Measurements from ENCODE around the gene C3orf18. TPM values are rescaled to one million over a fixed set of nuclear protein-coding genes. Genes with fewer than 3 reads are reported as not detected.

Gene C3orf18
- total RNA-seq, 2 donors from 2014 or later: 7.5 to 11.0 TPM

DNA sequence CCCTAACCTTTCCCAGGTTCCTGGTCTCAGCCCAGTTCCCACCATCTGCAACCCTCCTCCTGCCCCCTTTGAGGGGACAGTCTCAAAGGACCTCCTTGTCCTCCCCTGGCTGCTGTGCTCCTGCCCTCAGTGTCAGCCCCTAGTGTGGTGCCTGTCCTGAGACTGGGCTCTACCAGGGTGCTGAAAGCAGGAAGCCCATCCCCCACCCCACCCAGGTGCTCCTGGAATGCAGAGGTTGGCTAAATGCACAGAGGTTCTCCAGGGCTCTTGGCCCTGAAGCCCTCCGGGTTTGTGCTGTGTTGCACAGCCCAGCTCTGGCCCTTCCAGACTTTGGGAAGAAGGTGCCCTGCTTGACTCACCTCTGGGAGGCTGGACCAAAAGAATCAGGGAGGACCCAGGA, 21.8 kb downstream of the C3orf18 start:
- Histone ChIP-seq H3K4me3 (no peak overlapping the region), H3K27me3 (replicated peaks; ENCODE audit: insufficient read depth) (no peaks in the 10 kb centered on the region), H3K9me3 (no peaks in the 10 kb centered on the region), H3K36me3 (no peaks in the 10 kb centered on the region), H3K27ac (no peak overlapping the region), H3K4me1 (replicated peaks) (no peaks in the 10 kb centered on the region)
- WGBS: 70% methylated on average over 1 of the region's 1 CpG
- TF ChIP-seq, protein P1, sequence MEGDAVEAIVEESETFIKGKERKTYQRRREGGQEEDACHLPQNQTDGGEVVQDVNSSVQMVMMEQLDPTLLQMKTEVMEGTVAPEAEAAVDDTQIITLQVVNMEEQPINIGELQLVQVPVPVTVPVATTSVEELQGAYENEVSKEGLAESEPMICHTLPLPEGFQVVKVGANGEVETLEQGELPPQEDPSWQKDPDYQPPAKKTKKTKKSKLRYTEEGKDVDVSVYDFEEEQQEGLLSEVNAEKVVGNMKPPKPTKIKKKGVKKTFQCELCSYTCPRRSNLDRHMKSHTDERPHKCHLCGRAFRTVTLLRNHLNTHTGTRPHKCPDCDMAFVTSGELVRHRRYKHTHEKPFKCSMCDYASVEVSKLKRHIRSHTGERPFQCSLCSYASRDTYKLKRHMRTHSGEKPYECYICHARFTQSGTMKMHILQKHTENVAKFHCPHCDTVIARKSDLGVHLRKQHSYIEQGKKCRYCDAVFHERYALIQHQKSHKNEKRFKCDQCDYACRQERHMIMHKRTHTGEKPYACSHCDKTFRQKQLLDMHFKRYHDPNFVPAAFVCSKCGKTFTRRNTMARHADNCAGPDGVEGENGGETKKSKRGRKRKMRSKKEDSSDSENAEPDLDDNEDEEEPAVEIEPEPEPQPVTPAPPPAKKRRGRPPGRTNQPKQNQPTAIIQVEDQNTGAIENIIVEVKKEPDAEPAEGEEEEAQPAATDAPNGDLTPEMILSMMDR (IDR thresholded peaks at IDR 0.05): no peak
- no peak for TF ChIP-seq POLR2AphosphoS5 (IDR thresholded peaks at IDR 0.05)
- intact Hi-C loops (cut with DNase I): no loop called here
- DNase-seq (ENCODE audit: low spot score): no peak

DNA sequence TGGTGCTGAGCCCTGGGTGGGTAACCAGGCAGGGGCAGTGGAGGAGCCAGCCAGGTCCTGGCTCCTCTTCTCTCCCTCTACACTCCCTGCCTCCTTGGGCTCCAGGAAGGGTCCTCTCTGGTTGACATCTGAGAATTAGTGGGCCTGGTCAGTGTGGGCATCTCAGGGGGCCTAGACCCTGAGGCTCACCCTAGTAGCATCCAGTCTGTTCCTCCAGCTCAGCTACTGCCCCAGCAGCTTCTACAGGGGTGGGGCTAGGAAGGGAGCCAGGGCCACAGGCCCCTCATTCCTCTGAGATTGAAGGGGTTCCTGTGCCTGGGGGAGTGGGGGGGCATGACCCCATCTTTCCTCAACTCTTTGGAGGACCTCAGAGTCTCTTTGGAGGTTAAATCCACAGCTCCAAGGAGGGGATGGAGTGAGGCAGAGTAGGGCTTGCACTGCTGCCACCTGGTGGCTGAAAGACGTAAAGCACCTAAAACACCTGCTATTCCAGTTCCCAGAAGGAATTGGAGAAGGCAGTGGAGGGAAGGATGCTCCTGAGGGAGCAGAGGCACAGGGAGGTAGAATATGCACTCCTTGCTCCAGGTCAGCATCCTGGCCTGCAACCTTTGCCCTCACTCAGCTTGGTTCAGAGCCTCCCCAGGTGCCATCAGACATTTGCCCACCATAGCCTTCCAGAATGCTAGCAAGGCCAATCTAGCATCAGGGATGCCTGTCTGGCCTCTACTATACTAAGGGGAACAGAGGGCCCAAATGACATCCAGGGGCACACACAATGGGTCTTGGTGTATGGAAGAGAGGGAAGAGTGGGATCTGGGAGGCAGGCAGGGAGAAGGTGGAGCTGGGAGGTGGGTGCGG, 25.1 kb downstream of the C3orf18 start:
- no peaks in the 10 kb centered on the region for H3K9me3 ChIP-seq
- no peaks in the 10 kb centered on the region for H3K27me3 ChIP-seq (replicated peaks; ENCODE audit: insufficient read depth)
- intact Hi-C loops (cut with DNase I): loop anchor here (2.0 to 5.0 kb wide), 2 partner anchors 110 to 196 kb away; no protein-coding TSS in a partner anchor
- H3K4me3 ChIP-seq: no peak overlapping the region
- DNase-seq (ENCODE audit: low spot score): peak; percentile 60
- no peak overlapping the region for H3K27ac ChIP-seq
- TF ChIP-seq POLR2A (IDR thresholded peaks at IDR 0.05) (no peak), POLR2AphosphoS5 (IDR thresholded peaks at IDR 0.05) (peak; percentile 42)
- TF ChIP-seq, protein P1 (IDR thresholded peaks at IDR 0.05): peak; percentile 81 to 96 (median 90)
- WGBS: 45% methylated on average over 2 of the region's 2 CpGs
- no peaks in the 10 kb centered on the region for H3K4me1 ChIP-seq (replicated peaks)
- no peaks in the 10 kb centered on the region for H3K36me3 ChIP-seq

DNA sequence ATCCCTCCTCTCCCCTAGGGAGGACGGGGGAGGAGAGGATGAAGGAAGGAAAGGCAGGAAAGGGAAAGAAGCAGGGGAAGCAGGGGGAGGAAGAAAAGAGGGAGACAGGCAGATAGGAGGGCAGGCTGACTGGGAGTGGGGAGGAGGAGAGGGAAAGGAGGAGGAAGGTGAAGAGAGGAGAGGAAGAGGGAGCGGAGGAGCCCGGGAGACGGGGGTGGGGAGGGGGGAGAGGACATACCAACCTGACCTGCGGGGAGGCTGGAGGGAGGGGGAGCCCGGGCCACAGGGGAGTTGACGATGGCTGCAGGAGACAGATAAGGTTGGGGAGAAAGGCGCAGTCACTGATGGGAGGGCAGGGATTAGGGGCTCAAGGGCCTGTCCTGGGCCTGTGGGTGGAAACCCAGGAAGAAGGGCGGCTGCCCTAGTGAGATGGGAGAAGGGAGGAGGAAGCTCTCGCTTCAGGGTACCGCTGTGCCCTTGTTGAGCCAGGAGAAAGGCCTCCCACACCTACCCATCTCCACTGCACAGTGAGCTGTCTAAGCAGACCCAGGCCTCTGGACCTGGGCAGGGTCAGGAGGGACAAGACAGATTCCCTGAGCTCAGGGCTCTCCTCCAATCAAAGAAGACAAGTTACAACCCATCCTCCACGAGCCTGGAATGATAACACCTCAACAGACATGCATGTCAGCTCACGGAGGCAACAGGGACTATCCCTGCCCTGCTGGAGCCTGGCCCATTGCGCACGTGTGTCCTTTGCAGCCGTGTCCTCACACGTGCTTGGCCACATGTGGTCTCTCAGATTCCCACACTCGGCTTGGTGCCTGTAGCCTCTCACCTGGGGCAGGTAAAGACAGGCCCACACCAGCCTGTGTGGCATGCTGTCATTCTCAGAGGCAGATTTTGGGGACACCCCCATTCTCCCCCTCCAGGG, 27.9 kb downstream of the C3orf18 start:
- Histone ChIP-seq H3K4me1 (replicated peaks) (no peaks in the 10 kb centered on the region), H3K36me3 (no peaks in the 10 kb centered on the region), H3K9me3 (no peaks in the 10 kb centered on the region), H3K27me3 (replicated peaks; ENCODE audit: insufficient read depth) (no peaks in the 10 kb centered on the region), H3K4me3 (no peak overlapping the region), H3K27ac (no peak overlapping the region)
- peak; percentile 61 for TF ChIP-seq POLR2AphosphoS5 (IDR thresholded peaks at IDR 0.05)
- TF ChIP-seq POLR2A (IDR thresholded peaks at IDR 0.05): no peak
- 44% methylated on average over 18 of the region's 18 CpGs for WGBS
- intact Hi-C loops (cut with DNase I): loop anchor here (5.0 kb wide), 1 partner anchor 107 kb away; no protein-coding TSS in a partner anchor
- DNase-seq (ENCODE audit: low spot score): peak; percentile 67

DNA sequence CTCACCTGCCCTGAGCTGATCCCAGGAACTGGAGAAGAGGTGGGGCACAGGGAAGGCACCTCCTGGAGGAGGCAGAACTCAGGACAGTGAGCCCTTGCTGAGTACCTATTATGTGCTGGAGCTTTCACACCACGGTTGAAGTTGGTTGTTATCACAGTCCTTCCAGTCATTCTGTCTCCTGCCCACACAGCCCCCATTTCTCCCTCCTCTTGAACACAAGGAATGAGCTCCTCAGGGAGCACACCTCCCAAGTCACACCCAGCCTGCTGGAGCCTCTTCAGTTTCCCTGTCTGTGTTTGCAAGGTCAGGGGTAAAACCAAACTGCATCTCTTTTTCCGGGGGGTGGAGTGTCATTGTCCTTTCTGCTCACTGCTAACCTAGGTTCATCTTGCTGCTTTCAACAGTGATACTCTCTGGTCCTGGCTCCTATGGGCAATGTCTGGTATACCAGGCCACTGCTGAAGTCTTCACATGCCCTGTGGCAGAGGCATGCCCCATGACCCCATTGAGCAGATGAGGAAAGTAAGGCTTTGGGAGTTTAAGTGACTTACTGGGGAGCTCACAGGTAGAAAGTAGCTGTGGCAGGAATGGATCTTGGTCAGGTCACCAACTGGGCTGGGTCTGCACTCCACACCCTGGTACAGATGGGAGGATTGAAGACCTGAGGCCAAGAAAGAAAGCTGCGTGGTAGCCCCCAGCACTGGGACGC, 30.0 kb downstream of the C3orf18 start:
- DNase-seq (ENCODE audit: low spot score): no peak
- no peaks in the 10 kb centered on the region for H3K36me3 ChIP-seq
- no peak overlapping the region for H3K27ac ChIP-seq
- H3K4me1 ChIP-seq (replicated peaks): no peaks in the 10 kb centered on the region
- no peaks in the 10 kb centered on the region for H3K9me3 ChIP-seq
- no peaks in the 10 kb centered on the region for H3K27me3 ChIP-seq (replicated peaks; ENCODE audit: insufficient read depth)
- intact Hi-C loops (cut with DNase I): no loop called here
- TF ChIP-seq POLR2A (IDR thresholded peaks at IDR 0.05): no peak
- TF ChIP-seq POLR2AphosphoS5 (IDR thresholded peaks at IDR 0.05): no peak
- TF ChIP-seq, protein P1 (IDR thresholded peaks at IDR 0.05): no peak
- H3K4me3 ChIP-seq: no peak overlapping the region
- 63% methylated on average over 4 of the region's 4 CpGs for WGBS
